Choroid plexus epithelial cell (primary cell): ENCODE data around the gene TRNAU1AP.
"Not testable (repeated sequence)": the region's sequence is repeated elsewhere in the genome, so short reads cannot be mapped to it uniquely, and the experiment has no call there.

Experiments
- DNase-seq: peaks from one replicate; pipeline ENCODE4 v3.0.0-alpha.2; 2010; ENCODE audit warnings: low read depth
- H3K4me3 ChIP-seq: 2 replicates; pipeline ENCODE4 v1.5.1; 2011; ENCODE audit warnings: low read depth, mild to moderate bottlenecking, control low read depth, low read length, moderate library complexity
- TF ChIP-seq, protein P1 (sequence below): conservative IDR thresholded peaks from 2 replicates; pipeline ENCODE4 v1.5.1; 2011; ENCODE audit warnings: low read depth, mild to moderate bottlenecking, control low read depth, inconsistent platforms, low read length, moderate library complexity

The TRNAU1AP gene

GRCh38 chr1:28579401-28579800 lies 26.5 kb downstream of the TRNAU1AP start:
- TF ChIP-seq, protein P1, sequence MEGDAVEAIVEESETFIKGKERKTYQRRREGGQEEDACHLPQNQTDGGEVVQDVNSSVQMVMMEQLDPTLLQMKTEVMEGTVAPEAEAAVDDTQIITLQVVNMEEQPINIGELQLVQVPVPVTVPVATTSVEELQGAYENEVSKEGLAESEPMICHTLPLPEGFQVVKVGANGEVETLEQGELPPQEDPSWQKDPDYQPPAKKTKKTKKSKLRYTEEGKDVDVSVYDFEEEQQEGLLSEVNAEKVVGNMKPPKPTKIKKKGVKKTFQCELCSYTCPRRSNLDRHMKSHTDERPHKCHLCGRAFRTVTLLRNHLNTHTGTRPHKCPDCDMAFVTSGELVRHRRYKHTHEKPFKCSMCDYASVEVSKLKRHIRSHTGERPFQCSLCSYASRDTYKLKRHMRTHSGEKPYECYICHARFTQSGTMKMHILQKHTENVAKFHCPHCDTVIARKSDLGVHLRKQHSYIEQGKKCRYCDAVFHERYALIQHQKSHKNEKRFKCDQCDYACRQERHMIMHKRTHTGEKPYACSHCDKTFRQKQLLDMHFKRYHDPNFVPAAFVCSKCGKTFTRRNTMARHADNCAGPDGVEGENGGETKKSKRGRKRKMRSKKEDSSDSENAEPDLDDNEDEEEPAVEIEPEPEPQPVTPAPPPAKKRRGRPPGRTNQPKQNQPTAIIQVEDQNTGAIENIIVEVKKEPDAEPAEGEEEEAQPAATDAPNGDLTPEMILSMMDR: no peak
- peak overlapping the region; percentile 4 for H3K4me3 ChIP-seq
- no peak for DNase-seq

- TF ChIP-seq, protein P1: no peak
- H3K4me3 ChIP-seq: peak overlapping the region; percentile 93
- DNase-seq: peak; percentile 39
Measured at GRCh38 chr1:28580722-28581530, 28.0 kb downstream of the TRNAU1AP start.

- peak overlapping the region; percentile 93 for H3K4me3 ChIP-seq
Measured at GRCh38 chr1:28581531-28582247, 28.8 kb downstream of the TRNAU1AP start.

DNA sequence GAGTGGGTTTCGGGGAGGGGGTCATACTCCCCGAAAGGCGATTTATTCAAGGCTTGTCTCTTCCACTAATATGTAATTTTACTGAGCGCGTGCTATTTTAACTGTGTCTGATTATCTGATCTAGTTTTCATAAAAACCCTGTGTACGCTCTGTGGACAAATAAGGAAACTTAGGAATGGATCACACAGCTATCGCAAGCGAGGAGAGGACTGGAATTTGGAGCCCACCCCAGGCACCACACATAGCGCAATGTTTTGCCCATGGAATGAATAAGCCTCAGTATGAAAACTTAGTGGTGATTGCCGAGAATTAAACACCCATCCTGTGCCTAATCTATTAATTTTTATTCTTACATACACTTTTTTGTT lies 29.3 kb downstream of the TRNAU1AP start:
- peak; percentile 54 for DNase-seq
- peak overlapping the region; percentile 93 for H3K4me3 ChIP-seq
- TF ChIP-seq, protein P1: no peak

More at GRCh38 chr1:28581531-28582247, 28.8 kb downstream of the TRNAU1AP start:
- TF ChIP-seq, protein P1: peak; percentile 6
- DNase-seq: peak; percentile 98

DNA sequence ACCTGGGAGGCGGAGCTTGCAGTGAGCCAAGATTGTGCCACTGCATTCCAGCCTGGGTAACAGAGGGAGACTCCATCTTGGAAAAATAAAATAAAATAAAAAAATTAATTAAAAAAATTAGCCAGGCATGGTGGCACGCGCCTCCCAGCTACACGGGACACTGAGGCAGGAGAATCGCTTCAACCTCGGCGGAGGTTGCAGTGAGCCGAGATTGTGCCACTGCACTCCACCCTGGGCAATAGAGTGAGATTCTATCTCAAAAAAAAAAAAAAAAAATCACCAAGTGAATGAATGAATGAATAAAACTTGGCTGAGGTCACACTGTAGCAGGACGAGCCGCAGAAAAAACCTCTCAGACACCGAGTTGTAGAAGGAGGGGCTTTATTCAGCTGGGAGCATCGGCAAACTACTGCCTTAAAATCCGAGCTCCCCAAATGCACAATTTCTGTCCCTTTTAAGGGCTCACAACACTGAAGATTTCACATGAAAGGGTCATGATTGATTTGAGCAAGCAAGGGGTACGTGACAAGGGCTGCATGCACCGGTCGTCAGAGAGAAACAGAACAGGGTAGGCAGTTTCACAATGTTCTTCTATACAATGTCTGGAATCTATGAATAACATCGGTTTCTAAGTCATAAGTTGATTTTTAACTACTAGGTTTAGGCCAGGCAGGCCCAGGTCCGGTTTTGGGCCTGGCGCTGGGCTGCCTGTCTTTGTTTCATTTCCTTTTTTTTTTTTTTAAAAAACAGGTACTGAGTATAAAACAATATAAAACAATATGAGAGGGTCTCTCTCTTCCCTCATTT lies 33.9 kb downstream of the TRNAU1AP start:
- H3K4me3 ChIP-seq, DNase-seq: not testable (repeated sequence)

GRCh38 chr1:28591708-28592320 lies 38.9 kb downstream of the TRNAU1AP start, which contains the start of gene RAB42:
Gene RAB42 (plus strand): TSS chr1:28592265. CDS start chr1:28592512, 247 bp downstream.
- DNase-seq: no peak
- TF ChIP-seq, protein P1: no peak
- H3K4me3 ChIP-seq: peak within 1 kb of the TSS; percentile 57
